Testis (tissue), 3 donors: Measurements from ENCODE around the gene SEMA3F. TPM values are rescaled to one million over a fixed set of nuclear protein-coding genes. Genes with fewer than 3 reads are reported as not detected.

Experiments
- DNase-seq: peaks from one replicate; pipeline ENCODE4 v3.0.0-alpha.2; 2019
- H3K27ac ChIP-seq, 2 donors: fragments of 200-600 bp; sonication (generic); one replicate each; pipeline ENCODE4 v1.5.1; 2019
- H3K27me3 ChIP-seq: fragments of 200-600 bp; sonication (generic); one replicate; pipeline ENCODE4 v1.5.1; 2019
- H3K36me3 ChIP-seq: fragments of 200-600 bp; sonication (generic); one replicate; pipeline ENCODE4 v1.5.1; 2017; ENCODE audit warnings: low read depth; ENCODE audit errors: missing control alignments
- H3K4me1 ChIP-seq: fragments of 200-600 bp; sonication (generic); one replicate; pipeline ENCODE4 v1.5.1; 2019
- H3K4me3 ChIP-seq, 2 donors: fragments of 200-600 bp; sonication (generic); one replicate each; pipeline ENCODE4 v1.5.1; 2017 to 2019
- H3K9me3 ChIP-seq: fragments of 200-600 bp; sonication (generic); one replicate; pipeline ENCODE4 v1.5.1; 2017
- POLR2A ChIP-seq: fragments of 450-650 bp; IDR thresholded peaks from one replicate; pipeline ENCODE4 v1.6.1; 2017; ENCODE audit warnings: antibody characterized with exemption, mild to moderate bottlenecking, moderate library complexity
- WGBS, 2 donors: methylation state at CpG; one replicate each; pipeline ENCODE4 v1.1.5; 2018; 5-methylcytosine and 5-hydroxymethylcytosine counted together
- intact Hi-C: fragments of 100-400 bp; cut with DNase I; formaldehyde crosslinking; loops from one replicate; pipeline ENCODE4 v1.15.1; 2023; ENCODE audit warnings: low total_unique reads
- polyA plus RNA-seq: library from polyadenylated mRNA; stranded (reverse); fragments of 350-450 nt; fragmentation: Illumina TruSeq; extraction: RNeasy Lipid Tissue Mini Kit (QIAGEN cat#74804); gene quantifications from one replicate; pipeline ENCODE4 v1.2.3, GENCODE V29; 2014; ENCODE audit warnings: low read depth, low replicate concordance; ENCODE audit not compliant: insufficient read depth
- total RNA-seq, 2 donors: library from RNA; depleted of rRNA; stranded (reverse); fragments of >200 nt; gene quantifications; one replicate each; pipeline ENCODE4 v1.2.3, GENCODE V29; 2016
- TF ChIP-seq, protein P1 (sequence below), 3 experiments: fragments of 450-650 bp in 2 of 3; fragments of 200-600 bp in 1 of 3; sonication (generic) in 1 of 3; IDR thresholded peaks; one replicate each; pipeline ENCODE4 v1.5.1; 2016 to 2019; ENCODE audit warnings: antibody characterized with exemption in 3 of 3, mild to moderate bottlenecking in 2 of 3, moderate library complexity in 1 of 3

Gene SEMA3F
- total and polyA plus RNA-seq, 3 donors from 2014 or later = 6.9 to 8.3 (median 7.5) TPM

DNA sequence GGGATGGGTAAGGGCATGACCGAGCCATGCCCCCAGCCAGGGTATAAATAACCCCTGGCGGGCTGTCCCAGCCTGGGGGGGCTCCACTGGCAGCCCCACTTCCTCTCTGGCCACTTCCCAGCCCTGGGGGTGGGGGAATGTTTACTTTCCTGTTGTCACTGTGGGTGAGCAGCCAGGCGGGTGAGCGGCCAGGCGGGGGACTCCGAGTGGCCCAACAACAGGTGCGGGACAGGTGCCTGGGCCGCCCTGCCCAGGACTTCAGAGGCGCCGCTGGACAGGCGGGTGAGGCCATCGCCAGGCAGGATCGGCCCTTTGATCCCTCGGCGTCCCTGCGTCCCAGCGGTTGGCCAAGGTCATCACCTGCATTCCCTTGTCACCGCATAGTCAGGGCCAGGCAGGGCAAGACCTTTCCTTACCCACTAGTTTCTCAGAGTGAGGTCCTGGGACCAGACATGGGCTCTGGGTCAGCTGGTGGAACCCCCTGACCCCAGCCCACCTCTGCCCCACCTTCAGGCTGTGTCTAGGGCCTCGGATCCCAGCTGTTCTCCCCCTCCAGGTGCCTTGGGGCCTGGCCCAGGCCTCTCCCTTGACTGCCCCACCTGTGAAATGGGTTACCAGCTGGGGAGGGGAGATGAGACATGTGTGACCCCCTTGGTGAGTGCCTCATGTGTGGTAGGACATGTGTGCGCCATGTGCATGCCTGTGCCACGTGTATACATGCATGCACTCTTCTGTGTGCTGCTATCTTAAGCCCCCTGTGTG is 16.6 kb downstream of the SEMA3F start:
- Histone ChIP-seq H3K9me3 (no peaks in the 10 kb centered on the region), H3K4me1 (peaks cover 1% of the 10 kb centered on the region), H3K27ac (no peak overlapping the region), H3K36me3 (no peaks in the 10 kb centered on the region), H3K27me3 (no peaks in the 10 kb centered on the region), H3K4me3 (no peak overlapping the region)
- no peak for TF ChIP-seq POLR2A
- TF ChIP-seq, protein P1, sequence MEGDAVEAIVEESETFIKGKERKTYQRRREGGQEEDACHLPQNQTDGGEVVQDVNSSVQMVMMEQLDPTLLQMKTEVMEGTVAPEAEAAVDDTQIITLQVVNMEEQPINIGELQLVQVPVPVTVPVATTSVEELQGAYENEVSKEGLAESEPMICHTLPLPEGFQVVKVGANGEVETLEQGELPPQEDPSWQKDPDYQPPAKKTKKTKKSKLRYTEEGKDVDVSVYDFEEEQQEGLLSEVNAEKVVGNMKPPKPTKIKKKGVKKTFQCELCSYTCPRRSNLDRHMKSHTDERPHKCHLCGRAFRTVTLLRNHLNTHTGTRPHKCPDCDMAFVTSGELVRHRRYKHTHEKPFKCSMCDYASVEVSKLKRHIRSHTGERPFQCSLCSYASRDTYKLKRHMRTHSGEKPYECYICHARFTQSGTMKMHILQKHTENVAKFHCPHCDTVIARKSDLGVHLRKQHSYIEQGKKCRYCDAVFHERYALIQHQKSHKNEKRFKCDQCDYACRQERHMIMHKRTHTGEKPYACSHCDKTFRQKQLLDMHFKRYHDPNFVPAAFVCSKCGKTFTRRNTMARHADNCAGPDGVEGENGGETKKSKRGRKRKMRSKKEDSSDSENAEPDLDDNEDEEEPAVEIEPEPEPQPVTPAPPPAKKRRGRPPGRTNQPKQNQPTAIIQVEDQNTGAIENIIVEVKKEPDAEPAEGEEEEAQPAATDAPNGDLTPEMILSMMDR (IDR thresholded peaks at IDR 0.05) = no peak
- intact Hi-C loops = no loop called here
- DNase-seq = no peak
- 85 to 100% methylated on average over 6 to 20 of the region's 21 CpGs for WGBS, 2 donors

DNA sequence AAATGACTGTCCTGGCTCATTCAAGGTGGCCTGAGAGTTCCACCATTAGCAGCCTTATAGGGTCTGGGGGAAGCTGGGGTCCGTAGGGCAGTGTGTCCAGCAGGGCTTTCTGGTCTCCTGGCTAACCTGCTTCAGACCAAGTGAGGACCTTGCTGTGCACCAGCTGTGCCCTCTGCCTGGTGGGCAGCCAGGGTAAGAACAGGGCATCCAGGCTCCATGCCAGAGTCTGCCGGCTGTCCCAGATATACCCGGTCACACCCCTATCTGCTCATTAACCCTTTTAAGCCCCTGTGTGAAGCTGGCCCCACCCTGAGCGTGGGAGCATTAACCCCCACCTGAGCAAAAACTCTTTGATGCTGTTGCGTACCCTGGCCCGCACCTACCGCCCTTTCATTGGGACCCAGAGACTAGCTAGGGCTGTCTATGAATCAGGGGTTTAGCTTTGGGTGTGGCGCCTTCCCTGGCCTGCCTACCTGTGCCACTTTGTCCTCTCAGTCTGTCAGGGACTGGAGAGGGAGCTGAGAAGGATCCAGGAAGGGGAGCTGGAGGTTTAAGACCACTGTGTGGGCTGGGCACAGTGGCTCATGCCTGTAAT is 17.6 kb downstream of the SEMA3F start:
- H3K36me3 ChIP-seq = no peaks in the 10 kb centered on the region
- DNase-seq = no peak
- intact Hi-C loops = no loop called here
- H3K9me3 ChIP-seq = no peaks in the 10 kb centered on the region
- H3K27ac ChIP-seq = no peak overlapping the region
- no peak for TF ChIP-seq POLR2A
- TF ChIP-seq, protein P1 (IDR thresholded peaks at IDR 0.05) = no peak
- WGBS, 2 donors = 75 to 80% methylated on average over 8 of the region's 8 CpGs
- no peaks in the 10 kb centered on the region for H3K27me3 ChIP-seq
- no peak overlapping the region for H3K4me3 ChIP-seq
- no peaks in the 10 kb centered on the region for H3K4me1 ChIP-seq

DNA sequence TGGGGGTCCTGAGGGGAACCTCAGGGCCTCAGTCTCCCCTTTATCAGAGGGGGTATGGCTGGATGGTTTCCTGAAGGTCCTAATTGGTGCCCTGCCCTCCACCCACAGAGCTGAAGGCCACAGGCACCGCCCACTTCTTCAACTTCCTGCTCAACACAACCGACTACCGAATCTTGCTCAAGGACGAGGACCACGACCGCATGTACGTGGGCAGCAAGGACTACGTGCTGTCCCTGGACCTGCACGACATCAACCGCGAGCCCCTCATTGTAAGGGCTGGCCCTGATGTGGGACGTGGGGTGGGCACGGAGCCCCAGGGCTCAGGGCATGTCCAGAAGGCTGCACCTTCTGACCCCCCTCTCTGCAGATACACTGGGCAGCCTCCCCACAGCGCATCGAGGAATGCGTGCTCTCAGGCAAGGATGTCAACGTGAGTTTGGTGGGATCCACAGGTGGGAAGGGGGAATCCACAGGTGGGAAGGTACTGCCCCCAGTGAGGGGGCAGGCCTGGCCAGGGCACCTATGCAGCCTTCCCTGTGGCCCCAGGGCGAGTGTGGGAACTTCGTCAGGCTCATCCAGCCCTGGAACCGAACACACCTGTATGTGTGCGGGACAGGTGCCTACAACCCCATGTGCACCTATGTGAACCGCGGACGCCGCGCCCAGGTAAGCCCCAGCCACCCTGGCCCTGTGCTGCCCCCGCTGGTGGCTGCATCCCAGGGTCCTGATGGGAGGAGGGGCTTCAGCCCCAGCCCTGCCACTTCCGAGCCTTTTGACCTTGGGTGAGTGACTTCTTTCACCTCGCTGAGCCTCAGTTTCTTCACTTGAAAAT is 18.8 kb downstream of the SEMA3F start:
- no peak overlapping the region for H3K4me3 ChIP-seq
- H3K27ac ChIP-seq = no peak overlapping the region
- H3K27me3 ChIP-seq = no peaks in the 10 kb centered on the region
- 67 to 79% methylated on average over 10 to 29 of the region's 29 CpGs for WGBS, 2 donors
- intact Hi-C loops = no loop called here
- TF ChIP-seq, protein P1 (IDR thresholded peaks at IDR 0.05) = no peak
- no peak for TF ChIP-seq POLR2A
- H3K4me1 ChIP-seq = no peaks in the 10 kb centered on the region
- H3K9me3 ChIP-seq = no peaks in the 10 kb centered on the region
- no peak for DNase-seq
- no peaks in the 10 kb centered on the region for H3K36me3 ChIP-seq

DNA sequence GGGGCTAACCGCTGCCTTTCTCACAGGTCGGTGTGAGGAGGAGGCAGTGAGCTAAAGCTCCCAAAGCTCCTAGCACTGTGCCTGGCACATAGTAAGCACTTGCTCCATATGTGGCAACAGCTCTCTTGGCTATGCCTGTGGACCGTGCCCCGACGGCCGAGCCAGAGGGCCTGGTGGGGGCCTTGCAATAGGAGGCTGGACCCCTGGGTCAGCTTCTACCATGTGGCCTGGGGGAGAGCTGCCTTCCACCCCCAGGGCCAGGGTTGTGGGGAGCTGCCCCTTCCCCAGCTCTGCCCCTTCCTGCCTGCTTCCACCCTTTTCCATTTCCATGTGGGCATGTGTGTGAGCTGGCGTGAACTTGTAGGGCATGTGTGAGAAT is 19.4 kb downstream of the SEMA3F start:
- Histone ChIP-seq H3K36me3 (no peaks in the 10 kb centered on the region), H3K27ac (no peak overlapping the region), H3K27me3 (no peaks in the 10 kb centered on the region), H3K9me3 (no peaks in the 10 kb centered on the region), H3K4me3 (no peak overlapping the region), H3K4me1 (no peaks in the 10 kb centered on the region)
- 93 to 96% methylated on average over 6 to 7 of the region's 7 CpGs for WGBS, 2 donors
- no peak for DNase-seq
- TF ChIP-seq, protein P1 (IDR thresholded peaks at IDR 0.05) = no peak
- no peak for TF ChIP-seq POLR2A
- intact Hi-C loops = no loop called here
